HUDEP-2 (cell line): ENCODE measurements around the gene PEX11A.
A peak's percentile ranks its signal among the peaks of the same experiment; 100 is the strongest.

ENCODE experiments used
- DNase-seq, 76 experiments: peaks; one replicate each; lab custom pipeline; 2025; ENCODE audit not compliant: unreplicated experiment in 76 of 76; lab: John Stamatoyannopoulos, UW

The PEX11A gene

DNA sequence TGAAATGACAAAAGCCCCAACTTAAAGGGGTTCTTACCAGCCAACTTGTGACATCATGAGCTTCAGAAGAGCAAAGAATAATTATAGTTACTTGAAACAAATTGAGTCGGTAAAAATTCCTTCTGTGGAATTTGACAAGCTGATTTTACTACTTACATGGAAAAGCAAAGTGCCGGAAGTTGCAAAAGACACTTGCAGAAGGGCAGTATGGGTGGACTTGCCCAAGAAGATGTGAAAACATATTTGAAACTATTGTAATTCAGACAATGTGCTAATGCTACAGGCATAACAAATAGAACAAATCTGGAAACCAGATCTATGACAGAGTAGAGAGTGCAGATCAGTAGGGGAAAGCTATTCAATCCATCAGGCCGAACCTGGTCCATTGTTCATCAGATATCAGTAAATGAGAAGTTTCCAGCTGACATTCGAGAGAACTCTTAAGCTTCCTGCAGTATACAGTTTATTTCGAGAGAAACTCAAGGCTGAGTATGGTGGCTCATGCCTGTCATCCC is 32.8 kb downstream of the PEX11A start:
- DNase-seq = no peak

DNA sequence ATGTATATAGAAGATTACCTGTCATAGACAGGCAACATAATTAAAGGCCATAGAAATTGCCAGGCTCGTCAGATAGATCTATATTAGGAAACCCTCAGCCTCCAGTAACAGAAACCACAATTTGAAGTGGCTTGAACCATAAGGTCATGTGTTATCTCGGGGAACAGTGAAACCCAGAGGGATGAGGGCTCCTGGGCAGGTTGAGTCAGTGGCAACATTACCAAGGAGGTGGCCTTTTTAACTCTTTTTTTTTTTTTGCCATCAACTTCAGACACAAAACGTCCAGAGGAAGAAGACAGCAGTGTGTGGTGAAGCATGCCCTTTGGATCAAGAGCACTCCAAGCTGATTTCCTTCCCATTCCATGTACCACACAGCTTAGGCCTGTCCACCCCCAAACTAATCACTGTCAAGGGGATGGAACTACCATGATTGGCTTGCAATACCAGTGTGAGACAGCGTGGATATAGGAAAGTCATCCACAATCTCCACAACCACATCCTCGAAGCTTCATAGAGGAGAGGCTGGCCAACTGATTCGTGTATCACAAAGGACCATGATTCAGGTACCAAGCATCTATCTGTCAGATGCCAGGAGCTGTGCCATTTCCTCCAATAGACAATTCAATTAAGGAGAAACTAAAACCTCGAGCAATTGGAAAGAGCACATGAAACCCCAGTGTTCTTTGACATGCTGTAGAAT is 34.3 kb downstream of the PEX11A start:
- no peak for DNase-seq

DNA sequence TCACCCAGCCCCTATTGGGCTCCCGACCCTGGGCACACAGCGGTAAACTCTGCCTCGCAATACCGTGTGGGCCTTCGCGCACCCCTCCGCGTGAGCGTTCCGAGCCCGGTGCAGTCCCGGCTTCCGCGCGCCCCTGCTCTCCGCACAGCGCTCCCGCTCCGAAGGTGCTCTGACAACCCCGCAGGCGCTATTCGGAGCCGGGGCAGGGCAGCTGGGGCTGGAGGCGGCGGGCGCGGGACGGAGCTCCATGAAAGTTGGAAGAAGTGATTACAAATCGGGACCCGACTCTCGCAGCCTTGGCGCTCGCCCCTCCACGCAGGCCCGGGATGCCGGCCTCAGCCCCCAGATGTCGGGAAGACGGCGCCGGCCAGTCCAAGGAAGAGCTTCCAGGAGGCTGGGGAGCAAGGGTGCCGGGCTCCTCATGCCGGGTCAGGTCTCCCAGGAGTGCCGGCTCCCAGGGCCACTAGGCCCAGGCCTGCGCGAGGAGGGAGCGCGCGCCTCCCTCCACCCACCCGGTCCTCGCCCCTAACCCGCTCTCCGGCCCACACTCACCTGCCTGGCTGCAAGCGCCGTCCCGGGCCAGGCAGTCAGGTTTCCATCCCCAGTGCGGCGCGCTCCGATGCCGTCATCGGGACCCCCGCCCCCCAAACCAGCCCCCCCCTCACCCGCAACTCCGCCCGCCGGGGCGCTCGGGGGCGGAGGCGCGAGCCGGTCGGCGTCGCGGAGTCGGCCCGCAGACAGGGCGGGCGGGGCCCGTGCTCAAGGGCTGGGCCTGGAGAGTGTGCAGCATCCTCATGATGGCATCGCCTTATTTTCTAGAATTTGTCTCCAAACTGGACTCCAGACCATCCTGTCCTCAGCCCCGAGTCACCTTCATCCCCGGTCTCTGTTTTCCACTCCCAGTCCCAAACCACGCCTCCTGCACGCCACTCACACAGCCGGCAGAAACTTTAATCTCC is 35.4 kb downstream of the PEX11A start, which contains the start of gene KIF7:
Gene KIF7, minus strand, starts transcription at position 621 of the 959 bp plus-strand sequence. CDS start 2,537 bp downstream, outside the sequence.
- no peak for DNase-seq

DNA sequence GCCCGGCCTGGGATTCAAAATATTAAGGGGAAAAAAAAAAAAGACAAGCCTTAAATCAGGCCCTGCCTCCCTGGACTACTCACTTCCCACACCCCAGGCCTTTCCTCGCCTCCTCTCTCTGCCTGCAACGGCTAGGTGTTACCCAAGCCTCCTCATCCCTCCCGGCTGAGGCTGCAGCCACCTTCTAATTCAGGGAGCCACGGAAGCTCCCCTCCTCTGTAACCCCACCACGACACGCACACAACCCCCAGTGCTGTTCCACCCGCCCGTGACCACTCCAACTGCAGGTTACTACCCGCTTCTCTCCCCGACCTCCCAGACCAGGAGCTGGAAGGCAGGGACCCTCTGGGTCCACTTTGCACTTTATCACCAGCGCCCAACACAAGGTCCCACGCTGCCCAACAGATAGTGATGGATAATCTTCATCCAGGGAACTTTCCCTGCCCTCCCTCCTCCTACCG is 36.2 kb downstream of the PEX11A start:
- DNase-seq = no peak

DNA sequence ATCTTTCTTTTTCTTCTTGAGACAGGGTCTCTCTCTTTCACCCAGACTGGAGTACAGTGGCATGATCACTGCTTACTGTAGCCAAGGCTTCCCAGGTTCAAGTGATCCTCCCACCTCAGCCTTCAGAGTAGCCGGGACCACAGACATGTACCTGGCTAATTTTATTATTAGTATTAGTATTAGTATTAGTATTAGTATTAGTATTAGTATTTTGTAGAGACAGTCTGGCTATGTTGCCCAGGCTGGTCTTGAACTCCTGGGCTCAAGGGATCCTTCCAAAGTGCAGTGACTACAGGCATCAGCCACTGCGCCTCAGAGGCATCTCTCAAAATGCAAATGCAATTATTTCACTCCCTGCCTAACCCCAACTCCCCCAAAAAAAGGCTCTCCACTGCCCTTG is 37.0 kb downstream of the PEX11A start:
- no peak for DNase-seq

DNA sequence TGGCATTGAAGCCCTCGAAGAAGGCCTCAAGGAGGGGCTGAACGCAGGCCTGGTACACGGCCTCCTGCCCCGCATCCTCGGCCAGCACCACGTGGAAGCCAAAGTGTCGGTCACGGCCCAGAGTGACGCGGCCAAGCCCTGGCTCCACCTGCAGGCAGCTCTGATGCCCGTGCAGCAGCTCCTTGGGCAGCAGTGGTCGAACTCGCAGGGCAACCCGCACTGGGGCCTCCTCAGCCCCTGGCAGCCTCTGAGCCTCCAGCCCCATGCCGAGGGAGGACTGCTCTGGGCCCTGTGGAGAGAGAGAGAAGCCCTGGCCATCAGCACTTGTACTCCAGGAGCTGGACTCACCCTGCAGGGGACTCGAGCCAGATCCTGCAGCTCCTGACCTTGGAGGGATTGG is 37.9 kb downstream of the PEX11A start:
- DNase-seq = no peak

DNA sequence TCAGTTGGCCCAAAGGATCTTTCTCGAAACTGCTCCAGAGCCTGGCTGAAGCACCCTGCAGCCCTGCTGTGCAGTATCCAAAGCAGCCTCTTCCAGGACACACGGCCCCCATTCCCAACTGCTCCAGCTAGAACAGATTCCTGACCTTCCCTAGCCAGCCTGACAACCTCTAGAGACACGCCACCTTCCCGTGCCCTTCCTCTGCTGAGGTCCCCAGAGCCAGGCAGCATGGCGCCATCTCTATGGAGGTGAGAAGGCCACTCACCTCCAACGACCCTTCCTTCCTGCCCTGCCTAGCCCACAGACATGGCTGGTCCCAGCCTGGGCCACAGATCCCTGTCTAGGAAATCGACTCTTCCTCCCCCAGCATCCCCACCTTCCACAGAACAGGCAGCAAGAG is 38.4 kb downstream of the PEX11A start:
- no peak for DNase-seq

DNA sequence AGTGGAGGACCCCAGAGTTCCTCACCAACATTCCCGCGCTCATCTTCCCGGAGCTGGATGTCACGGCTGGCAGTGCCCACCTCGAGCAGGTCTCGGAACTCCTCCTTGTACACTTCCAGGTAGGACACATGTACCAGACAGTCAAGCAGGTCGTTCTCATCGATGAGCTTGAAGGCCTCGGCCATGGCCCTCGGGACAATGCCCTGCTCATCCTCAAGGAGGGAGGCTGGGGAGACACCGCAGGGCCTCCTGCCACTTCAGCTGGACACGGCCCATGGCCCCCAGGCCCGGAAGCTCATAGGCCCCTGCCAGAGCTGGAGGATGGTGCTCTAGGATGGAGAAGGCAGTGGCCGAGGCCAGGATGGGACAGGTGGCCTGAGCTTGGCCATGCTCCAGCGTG is 40.8 kb downstream of the PEX11A start:
- DNase-seq = no peak

DNA sequence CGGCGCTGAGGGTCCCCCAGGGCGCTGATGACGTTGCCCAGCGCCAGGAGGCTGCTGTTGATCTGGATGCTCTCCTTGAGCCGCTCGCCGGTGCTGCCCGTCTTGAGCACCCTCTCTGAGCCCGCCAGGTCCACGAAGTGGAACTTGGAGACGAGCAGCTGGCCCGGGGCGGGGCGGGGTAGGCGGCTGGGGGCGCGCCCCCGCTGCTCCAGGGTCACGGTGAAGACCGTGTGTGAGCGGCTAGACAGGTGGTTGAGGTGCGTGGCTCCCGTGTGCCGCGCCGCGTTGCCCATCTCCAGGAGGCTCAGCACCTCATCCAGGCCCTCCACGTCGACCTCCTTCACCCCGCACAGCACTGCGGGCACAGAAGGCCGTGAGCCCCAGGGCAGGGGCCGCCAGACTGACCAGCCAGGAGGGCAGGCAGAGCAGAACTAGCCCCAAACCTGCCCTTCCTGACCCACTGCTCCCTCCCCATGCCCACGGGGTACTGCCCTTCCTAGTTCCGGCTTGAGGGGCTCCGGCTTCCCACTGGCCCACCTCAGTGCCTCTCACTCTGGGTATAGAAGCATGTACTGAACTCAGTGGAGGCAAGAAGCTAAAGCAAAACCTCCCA is 41.4 kb downstream of the PEX11A start:
- DNase-seq = no peak

DNA sequence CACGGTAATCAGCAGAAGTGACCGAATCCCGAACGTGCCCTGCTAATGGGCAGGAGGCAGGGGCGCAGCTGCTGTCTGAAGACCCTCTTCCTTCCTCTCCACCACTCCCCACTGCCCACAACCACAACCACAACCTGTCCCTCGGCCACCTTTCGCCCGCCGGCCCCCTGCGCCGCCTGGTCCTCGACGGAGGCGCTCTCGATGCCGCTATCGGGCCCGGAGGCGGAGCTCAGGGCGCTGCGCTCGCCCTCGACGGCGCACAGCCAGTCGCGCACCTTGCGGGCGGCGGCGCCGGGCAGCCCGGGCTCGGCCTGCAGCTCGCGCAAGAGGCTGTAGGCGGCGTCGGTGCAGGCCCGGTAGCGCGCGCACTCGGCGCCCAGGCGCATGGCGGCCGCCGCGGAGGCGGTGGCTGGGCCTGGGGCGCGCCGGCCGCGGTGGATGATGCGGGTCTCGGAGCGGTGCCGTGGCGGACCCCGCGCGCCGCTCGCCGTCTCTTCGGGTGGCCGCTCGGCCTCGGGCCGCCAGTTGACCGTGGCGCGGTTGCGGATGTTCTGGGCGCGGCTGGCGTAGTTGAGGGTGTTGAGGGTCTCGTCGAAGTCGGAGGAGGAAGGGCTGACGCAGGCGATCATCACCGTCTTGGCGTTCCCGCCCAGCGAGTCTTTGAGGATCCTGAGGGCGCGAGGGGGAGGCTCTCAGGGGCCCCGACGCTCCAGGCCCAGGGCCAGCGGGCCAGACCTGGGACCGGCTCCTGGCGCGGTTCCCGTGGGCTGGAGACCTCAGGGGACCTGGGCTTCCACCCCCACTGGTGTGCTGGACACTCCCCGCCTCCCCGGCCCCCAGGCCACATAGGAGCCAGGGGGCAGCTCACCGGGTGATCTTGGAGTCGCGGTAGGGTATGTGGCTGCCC is 42.2 kb downstream of the PEX11A start:
- DNase-seq = no peak

DNA sequence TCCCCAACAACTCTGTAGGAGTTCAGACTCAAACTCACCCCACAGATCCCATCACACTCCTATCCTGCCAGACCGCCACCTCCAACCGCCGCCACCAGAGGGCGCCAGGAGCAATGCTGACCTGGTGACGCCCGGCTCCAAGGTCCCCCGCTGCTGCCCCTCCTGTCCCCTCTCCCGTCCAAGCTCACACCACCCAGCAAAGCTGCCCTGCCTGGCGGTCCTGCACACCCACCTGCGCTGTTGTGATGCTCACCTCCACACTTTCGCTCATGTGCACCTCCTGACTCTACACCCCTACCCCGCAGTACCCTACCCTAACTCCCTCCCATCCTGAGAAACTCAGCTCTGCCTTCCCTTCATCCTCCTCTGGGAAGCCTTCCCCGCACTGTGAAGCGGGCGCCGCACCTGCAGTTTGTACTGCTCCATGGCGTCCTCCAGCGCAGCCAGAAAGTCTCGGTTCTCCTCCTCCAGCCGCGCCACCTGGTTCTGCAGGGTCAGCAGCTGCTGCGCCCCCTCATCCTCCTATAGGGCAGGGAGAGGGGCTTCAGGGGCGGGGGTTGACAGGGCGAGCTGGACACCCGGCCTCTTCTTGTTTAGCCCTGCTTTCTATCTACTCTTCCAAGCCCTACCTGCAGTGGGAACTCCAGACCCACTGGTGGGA is 43.2 kb downstream of the PEX11A start:
- peak in 62 of 76 experiments; percentile 2 to 75 (median 42) for DNase-seq

DNA sequence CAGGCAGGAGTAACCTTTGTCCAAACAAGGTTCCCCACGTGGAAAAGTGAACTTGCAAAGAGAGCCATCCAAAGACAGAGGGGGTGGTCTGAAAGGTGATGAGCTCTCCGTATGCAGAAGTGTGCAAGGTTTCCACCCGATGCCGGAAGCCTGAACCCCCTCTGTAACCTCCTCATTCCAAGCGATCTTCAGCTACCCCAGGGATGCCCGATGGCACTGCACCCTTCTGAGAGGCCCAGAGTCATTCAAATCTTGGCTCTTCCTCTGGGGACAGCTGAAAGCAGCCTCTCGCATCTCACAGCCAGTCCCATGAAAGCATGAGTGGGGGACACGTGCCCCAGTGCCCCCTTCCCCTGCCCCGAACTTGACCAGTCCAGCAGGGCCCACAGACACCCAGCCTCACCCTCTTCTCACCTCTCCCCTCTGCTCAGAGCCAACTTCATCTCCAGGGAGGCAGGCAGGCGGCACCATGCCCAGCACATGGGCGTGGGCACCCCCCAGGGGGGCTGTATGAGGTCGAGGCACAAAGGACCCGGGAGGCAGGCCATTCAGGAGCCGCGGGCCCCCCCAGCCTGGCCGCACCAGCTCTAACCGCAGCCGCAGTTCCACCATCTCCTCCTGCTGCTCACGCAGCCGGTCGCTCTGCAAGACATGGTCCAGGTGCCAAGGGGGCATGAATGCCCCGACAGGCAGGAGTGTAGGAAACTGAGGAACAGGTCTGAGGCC is 44.0 kb downstream of the PEX11A start:
- DNase-seq = no peak

DNA sequence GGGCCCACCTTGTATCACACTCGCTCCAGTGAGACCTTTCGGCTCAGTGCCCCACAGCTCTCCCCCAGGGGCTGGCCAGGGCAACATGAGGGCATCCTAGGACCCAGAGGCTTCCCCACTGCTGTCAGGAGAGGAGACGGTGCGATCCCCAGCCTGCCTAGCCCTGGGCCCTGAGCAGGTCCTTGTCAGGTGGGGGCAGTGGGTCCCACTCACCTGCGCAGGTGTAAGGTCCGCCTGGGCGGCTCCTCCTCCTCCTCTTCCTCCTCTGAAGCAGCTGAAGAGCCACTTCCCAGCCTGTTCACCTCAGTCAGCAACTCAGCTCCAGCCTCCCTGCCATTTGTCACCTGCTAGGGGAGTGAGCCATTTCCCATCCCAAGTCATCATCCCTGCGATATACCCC is 44.9 kb downstream of the PEX11A start:
- DNase-seq = no peak

DNA sequence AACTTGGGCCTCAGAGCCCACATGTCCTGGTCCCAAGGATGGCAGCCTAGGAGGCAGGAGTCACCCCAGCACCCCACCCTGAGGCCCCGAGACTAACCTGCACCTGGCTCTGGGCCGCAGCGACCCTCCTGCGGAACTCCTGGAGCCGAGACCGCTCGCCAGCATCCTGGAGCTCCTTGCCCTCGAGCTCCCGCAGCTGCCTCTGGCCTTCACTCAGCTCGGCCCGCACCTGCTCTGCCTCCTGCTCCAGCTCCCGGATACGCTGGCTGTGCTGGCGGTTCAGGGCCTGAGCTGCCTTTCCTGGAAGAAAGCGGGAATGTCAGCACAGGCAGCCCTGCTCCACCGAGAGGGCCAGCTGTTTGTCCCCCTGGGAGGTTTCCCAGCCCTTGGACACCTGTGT is 48.4 kb downstream of the PEX11A start:
- DNase-seq = no peak

DNA sequence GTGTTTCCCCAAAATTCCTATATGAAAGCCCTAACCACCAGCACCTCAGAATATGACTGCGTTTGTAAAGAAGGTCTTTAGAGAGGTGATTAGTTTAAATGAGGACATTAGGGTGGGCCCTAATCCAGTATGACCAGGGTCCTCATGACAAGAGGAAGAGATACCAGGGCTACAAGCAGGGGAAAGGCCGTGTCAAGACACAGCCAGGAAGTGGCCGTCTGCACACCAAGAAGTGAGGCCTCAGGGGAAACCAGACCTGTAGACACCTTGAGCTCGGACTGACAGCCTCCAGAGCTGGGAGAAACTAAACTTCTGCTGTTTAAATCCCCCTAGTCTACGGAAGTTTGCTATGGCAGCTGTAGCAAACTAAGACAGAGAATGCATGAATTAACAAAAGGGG is 49.5 kb downstream of the PEX11A start:
- DNase-seq = no peak

DNA sequence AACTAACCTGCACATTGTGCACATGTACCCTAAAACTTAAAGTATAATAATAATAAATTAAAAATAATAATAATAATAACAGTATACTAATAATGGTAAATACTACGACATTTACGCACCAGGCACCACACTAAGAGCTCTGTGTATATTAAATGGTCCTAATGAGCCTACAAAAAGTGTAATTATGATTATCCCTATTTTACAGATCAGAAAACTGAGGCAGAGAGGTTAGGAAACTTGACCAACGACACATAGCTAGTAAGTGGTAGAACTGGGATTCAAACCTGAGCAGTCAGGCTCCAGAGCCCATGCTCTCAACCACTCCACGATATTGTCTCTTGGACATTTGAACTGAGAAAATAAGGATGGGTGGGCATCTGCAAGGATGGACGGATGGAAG is 50.3 kb downstream of the PEX11A start:
- DNase-seq = no peak

DNA sequence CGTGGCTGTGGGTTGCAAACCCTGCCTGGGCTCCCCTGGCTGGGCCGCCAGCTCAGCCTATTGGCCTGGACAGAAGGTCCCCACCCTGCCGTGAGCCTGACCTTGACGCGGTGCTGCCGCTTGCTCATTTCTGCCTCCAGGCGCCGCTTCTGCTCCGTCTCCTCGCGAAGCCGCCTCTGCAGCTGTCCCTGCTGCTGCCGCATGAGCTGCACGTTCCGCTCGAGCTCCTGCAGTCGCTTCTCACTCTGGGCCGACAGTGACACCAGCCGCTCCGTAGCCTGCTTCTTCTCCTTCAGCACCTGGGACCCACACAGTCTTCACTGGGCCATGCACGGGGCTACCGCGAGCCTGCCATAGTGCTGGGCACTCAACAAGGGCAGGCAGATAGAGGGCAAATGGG is 57.0 kb downstream of the PEX11A start:
- DNase-seq = no peak

DNA sequence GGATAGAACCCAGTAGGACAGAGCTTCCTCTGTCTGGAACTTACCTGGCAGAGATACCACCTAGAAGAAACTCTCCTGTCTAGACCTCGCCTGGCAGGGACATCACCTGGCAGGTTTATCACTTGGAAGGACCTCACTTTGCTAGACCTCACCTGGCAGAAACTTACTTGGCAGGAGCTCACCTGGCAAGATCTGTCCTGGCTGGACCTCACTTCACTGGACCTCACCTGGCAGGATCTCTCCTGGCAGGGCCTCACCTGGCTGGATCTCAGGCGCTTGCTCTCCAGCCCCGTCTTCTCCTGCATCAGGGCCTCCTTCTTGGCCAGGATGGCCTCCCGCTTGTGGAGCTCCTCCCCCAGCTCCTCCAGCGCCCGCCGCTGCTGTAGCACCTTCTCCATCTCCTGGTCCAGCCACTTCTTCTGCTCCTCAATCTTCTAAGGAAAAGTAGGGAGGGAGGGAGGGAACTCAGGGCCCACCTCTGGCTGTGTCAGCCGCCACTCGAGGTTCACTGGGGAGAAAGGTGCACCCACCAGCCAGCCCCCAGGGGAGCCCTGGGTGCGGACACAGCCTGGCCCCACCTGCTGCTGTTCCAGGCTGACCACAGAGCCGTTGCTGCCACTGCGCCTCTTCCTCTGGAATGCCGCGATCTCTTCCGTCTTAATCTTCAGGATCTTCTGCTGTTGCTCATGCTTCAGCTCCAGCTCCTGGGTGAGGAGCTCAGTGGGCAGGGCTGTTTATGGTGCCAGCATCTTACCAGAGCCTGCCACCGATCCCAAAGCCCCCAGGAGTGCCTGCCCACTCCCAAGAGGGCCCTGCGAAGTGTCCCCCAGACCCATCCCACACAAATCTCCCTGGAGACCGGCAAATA is 57.8 kb downstream of the PEX11A start:
- no peak for DNase-seq
